HUDEP-2 (cell line): Measurements from ENCODE around the gene CSN2.
"Not testable (repeated sequence)": the region's sequence is repeated elsewhere in the genome, so short reads cannot be mapped to it uniquely, and the experiment has no call there.

Source experiments
- DNase-seq, 76 experiments: peaks; one replicate each; lab custom pipeline; 2025; ENCODE audit not compliant: unreplicated experiment in 76 of 76; lab: John Stamatoyannopoulos, UW

CSN2 gene, protein sequence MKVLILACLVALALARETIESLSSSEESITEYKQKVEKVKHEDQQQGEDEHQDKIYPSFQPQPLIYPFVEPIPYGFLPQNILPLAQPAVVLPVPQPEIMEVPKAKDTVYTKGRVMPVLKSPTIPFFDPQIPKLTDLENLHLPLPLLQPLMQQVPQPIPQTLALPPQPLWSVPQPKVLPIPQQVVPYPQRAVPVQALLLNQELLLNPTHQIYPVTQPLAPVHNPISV

DNA sequence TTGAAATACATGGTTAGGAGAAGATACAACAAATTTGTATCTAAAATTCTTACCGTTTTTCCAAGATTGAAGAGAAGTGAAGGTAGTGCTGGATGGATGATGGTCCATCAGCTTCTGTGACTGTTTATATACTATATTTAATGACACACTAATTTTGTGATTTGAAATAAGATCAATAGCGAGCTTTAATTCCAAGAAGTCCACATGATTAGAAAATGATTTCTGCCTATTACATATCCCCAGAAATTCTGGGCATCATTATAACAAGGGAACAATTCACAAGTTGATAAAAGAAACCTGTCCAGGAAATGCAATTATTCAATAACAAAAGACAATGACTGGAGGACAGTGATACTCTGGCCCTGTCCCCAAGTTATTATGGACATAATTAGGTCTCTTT, at the start of gene CSN2:
CSN2 (minus strand) TSS at position 101 of the 400 bp plus-strand sequence. CDS start 4,733 bp downstream, outside the sequence.
- DNase-seq, result no peak

GRCh38 chr4:70008771-70009170, 43.2 kb upstream of the CSN2 start:
- no peak for DNase-seq

DNA sequence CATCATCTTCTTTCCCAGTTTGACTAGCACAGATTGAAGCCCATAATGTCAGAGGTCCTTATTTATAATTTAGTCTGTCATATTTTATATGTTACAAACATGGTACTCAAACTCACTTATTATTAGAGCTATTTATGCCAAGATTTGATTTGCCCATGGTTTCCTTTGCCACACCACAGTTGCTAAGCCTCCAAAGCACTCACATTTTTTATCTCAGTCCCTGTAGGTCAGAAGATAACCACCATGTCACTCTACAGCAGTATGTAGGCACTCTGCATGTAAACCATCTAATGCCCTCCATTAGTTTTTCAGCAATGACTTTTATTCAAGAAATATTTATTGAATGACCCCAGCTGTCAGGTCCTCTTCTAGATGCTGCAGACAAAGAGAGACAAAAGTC, 37.0 kb upstream of the CSN2 start:
- peak in 3 of 76 experiments; percentile 7 to 11 (median 10) for DNase-seq

DNA sequence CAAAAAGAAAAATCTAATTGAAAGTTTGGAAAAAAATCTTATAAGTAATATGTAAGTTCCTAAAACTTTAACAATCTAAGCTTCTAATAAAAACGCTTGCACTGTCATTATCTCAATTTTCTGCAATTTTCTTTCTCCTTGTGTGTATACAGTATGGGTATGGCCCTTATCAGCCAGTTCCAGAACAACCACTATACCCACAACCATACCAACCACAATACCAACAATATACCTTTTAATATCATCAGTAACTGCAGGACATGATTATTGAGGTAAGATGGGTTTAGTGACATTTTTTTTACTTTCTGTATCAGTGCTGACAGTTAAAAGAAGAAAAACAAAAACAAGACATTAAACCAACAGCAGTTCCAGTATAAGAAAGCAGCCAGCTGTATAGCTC, 35.2 kb upstream of the CSN2 start:
- peak in 29 of 76 experiments; percentile 1 to 75 (median 32) for DNase-seq

- no peak for DNase-seq
These were observed 33.9 kb upstream of the CSN2 start for GRCh38 chr4:69999420-69999819.

- no peak for DNase-seq
These were observed 30.0 kb upstream of the CSN2 start, which contains the start of gene STATH for GRCh38 chr4:69995526-69996016. Gene STATH (plus strand): TSS chr4:69995966. CDS start chr4:69998438, 2,472 bp downstream.

DNA sequence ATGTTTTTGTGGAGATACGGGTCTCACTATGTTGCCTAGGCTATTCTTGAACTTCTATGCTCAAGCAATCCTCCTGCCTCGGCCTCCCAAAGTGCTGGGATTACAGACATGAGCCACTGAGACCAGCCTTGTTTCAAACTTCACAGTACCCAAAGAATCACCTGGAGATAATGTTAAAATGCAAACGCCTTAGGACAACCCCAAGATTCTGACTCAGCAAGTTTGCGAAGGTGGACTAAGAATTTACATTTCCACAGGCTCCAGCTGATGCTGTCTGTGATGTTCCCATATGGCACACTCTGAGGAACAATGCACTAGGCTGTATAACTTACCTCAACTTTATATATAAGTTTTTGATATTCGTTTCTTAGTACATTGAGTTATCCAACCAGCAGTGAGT, 29.3 kb upstream of the CSN2 start:
- no peak for DNase-seq

DNA sequence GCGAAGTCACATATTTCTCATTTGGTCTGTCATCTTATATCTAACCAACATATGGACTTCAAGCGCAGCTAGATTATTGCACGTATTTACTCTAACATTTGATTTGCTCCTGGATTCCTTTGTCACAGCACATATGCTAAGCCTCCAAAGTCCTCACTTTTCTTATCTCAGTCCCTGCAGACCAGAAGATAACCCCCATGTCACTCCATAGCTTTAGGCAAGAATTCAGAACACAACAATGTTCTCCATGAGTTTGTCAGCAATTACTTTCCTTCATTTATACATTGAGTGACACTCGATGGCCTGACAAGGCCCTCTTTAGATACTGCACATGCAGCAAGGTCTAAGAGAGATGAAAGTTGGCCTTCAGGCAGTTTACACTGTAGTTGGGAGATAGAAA, 25.5 kb upstream of the CSN2 start:
- DNase-seq, result peak in 3 of 76 experiments; percentile 12 to 41 (median 16)

GRCh38 chr4:69986663-69987062, 21.1 kb upstream of the CSN2 start:
- DNase-seq, result no peak

DNA sequence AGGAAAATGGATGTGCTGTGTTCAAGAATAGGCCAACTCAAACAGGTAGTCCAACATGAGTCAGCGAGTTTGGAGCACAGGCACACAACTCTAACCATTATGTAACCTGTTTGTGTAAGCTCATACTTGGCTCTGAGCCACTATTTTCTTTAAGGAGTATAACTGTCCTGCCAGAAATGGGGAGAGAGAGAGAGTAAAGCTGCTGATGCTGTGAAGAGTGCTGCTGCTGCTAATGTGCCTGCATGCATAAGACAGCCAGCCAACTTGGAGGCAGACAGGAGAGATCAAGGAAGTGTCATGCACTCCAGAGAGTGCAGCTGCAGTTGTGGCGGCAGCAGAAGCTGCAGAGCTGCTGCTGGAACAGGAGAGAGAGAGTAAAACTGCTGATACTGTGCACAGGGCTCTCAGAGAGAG, 18.5 kb upstream of the CSN2 start:
- no peak for DNase-seq

GRCh38 chr4:69977582-69977981, 12.1 kb upstream of the CSN2 start:
- DNase-seq, result no peak

- no peak for DNase-seq
These were observed 9.1 kb upstream of the CSN2 start for GRCh38 chr4:69974631-69975030.

- no peak for DNase-seq
These were observed 4.5 kb upstream of the CSN2 start for GRCh38 chr4:69970071-69970470.

DNA sequence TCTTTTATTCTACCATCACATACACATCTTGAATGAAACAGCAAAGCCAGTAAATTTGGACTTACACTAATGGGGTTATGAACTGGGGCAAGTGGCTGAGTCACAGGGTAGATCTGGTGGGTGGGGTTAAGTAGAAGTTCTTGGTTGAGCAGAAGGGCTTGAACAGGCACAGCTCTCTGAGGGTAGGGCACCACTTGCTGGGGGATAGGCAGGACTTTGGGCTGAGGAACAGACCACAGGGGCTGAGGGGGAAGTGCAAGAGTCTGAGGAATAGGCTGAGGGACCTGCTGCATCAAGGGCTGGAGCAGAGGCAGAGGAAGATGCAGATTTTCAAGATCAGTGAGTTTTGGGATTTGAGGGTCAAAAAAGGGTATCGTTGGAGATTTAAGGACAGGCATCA, 8.3 kb downstream of the CSN2 start:
- DNase-seq, result no peak

DNA sequence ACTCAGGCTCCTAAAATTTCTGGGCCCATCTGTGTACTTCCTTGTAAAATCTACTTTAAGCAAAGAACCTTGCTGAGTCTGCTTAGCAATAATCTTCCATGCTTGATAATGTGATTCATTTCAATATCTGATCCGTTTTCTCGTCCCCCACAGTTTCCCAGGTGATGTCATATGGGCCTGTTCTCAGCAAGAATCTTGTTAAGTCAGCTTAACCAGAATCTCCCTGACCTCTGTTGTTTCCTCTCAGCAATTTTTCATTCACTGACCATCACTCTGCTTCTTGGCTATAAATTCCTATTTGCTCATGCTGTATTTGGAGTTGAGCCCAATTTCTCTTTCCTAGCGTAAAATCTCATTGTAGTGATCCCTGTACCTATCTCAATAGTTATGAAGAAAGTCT, 13.9 kb downstream of the CSN2 start:
- DNase-seq, result peak in 1 of 76 experiments; percentile 0

DNA sequence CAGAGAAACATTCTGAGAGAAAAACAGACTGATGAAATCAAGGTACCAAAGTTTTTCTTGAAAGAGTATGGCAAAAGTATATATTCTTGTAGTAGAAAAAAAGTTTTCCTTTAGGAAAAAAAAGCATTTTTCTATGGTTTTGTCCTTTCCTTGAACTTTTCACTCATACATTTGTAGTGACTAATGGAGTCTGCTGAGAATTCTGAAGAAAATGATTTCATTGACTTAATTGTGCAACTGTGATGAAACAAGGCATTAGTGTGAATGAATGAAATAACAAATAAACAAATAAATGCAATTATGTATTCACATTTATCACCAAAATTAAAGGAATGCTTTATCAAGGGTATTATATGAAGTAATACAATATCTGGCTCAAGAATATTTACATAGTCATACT, 29.0 kb downstream of the CSN2 start:
- no peak for DNase-seq

DNA sequence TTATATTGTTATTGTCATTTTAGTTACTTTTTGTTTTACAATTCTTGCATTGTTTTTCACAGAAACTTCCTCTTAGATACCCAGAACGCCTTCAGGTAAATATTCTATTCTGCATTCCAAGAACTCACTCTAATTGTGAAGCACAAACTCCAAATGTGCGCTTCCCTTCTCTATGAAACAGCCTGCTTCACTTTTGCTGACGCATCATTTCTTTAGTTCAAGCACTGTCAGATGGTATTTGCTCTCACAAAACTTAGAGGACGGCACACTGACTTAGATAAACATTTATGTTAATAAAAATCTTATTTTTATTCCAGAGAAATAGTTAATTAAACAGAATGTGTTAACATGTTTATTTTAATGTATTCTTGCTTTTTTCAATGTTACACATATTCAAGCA, 31.4 kb downstream of the CSN2 start:
- no peak for DNase-seq

- no peak for DNase-seq
These were observed 34.8 kb downstream of the CSN2 start, which contains the start of gene CSN1S1 for GRCh38 chr4:69930768-69931167. Gene CSN1S1 (plus strand): TSS chr4:69931068. CDS start chr4:69932556, 1,488 bp downstream.

- not testable (repeated sequence) for DNase-seq
These were observed 41.6 kb downstream of the CSN2 start for GRCh38 chr4:69923782-69924410.

GRCh38 chr4:69920874-69921273, 44.7 kb downstream of the CSN2 start:
- DNase-seq, result no peak

DNA sequence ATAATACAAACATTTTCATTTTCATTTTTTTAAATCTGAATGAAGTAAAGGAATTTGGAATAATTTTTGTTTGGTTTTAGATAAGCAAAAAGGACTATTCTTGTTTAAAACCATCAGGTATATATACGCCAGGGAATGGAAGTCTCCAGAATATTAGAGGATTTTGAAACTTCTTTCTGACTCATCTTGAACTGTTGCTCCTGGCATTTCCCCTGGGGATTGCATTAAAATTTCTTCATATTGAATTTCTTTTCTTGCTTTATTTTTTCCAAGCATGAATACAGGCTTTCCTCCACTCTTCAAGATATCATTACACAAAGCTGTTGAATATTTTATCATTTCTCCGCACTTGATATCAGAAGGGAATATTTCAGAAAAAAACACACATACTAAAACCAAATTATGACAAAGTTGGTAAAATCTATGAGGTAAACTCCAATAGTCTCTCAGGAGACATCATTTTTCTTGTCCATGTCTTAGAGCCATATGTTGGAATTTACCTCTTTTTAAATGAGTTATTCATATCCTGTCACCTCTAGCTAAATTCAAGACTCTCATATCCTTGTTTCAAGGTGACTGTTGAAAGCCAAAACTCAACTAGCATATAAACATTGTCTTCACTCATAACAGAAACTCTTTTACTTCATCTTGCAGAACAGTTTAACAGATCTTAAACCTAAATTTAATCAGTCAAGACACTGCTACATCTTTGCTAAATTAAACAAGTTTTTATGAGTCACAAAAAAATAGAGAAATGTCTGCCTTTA, 55.3 kb downstream of the CSN2 start:
- DNase-seq, result no peak
